ENCODE results near the gene MYZAP. TPM values are rescaled to one million over a fixed set of nuclear protein-coding genes. Genes with fewer than 3 reads are reported as not detected.

Gene MYZAP
- total and polyA plus RNA-seq, 2 of the 13 experiments (the other 11 are each of a cell fraction or from before 2014, with no cell fraction given): not detected

- TF ChIP-seq PRPF4 (IDR thresholded peaks at IDR 0.05; ENCODE audit: low read depth, low read length, poor library complexity, severe bottlenecking): no peak
- no peak for TF ChIP-seq IRF9 (CRISPR knock-in tag; IDR thresholded peaks at IDR 0.05; ENCODE audit: borderline replicate concordance)
- TF ChIP-seq ZNF883 (CRISPR knock-in tag; IDR thresholded peaks at IDR 0.05; ENCODE audit: not compliant biosample characterization): no peak
- TF ChIP-seq ZMYM3 (CRISPR knock-in tag; IDR thresholded peaks at IDR 0.05): no peak
These were observed 95.0 kb downstream of the MYZAP start (continued) for GRCh38 chr15:57686657-57687056.

GRCh38 chr15:57690341-57690966, 98.8 kb downstream of the MYZAP start:
- H3K4me3 ChIP-seq (replicated peaks in 1 of 3; ENCODE audit: insufficient read depth in 1 of 3, low read depth in 2 of 3, low read length in 3 of 3): no peak overlapping the region
- WGBS (ENCODE audit: low lambda C conversion rate): 8% methylated on average over 4 of the region's 6 CpGs
- no peak for DNase-seq (ENCODE audit: low spot score)
- intact Hi-C loops (cut with micrococcal nuclease; ENCODE audit: unreplicated experiment) (no loop called here), in situ Hi-C loops (cut with HindIII; ENCODE audit: extremely low pct_ligation_motif_present, low pct_unique_long_range_greater_than_20kb) (no loop called here)
- no peaks in the 10 kb centered on the region for H3K9me3 ChIP-seq (ENCODE audit: low read length)
- CTCF ChIA-PET (ENCODE audit: low intra/inter-chr PET ratio, low total read pairs): no interaction called here
- no peaks in the 10 kb centered on the region for H3K36me3 ChIP-seq (replicated peaks in 1 of 2; ENCODE audit: control insufficient read depth in 1 of 2, insufficient read depth in 2 of 2, low read length in 2 of 2)
- no peak overlapping the region for H3K4me2 ChIP-seq (ENCODE audit: low read depth, low read length)
- no peak for FAIRE-seq
- peaks cover 1 to 4% of the 10 kb centered on the region in 2 experiments; a peak in 2 of 5 replicates for H3K27me3 ChIP-seq (ENCODE audit: control insufficient read depth in 1 of 2, insufficient read depth in 2 of 2, low read length in 2 of 2)
- H3K27ac ChIP-seq (ENCODE audit: extremely low read length, insufficient read depth, low read length): no peak overlapping the region
- no peaks in the 10 kb centered on the region for H3K79me2 ChIP-seq (ENCODE audit: insufficient read depth, low read length)
- no peak for ATAC-seq
- TF ChIP-seq NFRKB (IDR thresholded peaks at IDR 0.05) (no peak), CREB3 (CRISPR knock-in tag; IDR thresholded peaks at IDR 0.05) (no peak), ZNF142 (CRISPR knock-in tag; IDR thresholded peaks at IDR 0.05) (no peak), ZNF549 (CRISPR knock-in tag; IDR thresholded peaks at IDR 0.05) (no peak), TEAD2 (CRISPR knock-in tag; IDR thresholded peaks at IDR 0.05) (no peak), DMAP1 (CRISPR knock-in tag; IDR thresholded peaks at IDR 0.05) (no peak), KAT7 (CRISPR knock-in tag; IDR thresholded peaks at IDR 0.05; ENCODE audit: borderline replicate concordance) (no peak), MBNL3 (CRISPR knock-in tag; conservative IDR thresholded peaks at IDR 0.05) (no peak), ARNT (IDR thresholded peaks at IDR 0.05) (no peak), SALL2 (CRISPR knock-in tag; IDR thresholded peaks at IDR 0.05) (no peak), ZNF839 (CRISPR knock-in tag; IDR thresholded peaks at IDR 0.05; ENCODE audit: borderline replicate concordance) (no peak), ZNF792 (CRISPR knock-in tag; IDR thresholded peaks at IDR 0.05) (no peak)
- POLR2A ChIA-PET: no interaction called here
- no peaks in the 10 kb centered on the region for H4K20me1 ChIP-seq (ENCODE audit: insufficient read depth, low read length)
- no peak overlapping the region for H3K9ac ChIP-seq (ENCODE audit: insufficient read depth, low read depth, low read length)
- no peaks in the 10 kb centered on the region for H3K4me1 ChIP-seq (ENCODE audit: insufficient read depth, low read length)
- H2AFZ ChIP-seq (ENCODE audit: low read length): no peak overlapping the region
- BruUV-seq (replicated peaks): no TSS peak
